Measurements from ENCODE around the gene MDM1. TPM values are rescaled to one million over a fixed set of nuclear protein-coding genes. Genes with fewer than 3 reads are reported as not detected.
A peak's percentile ranks its signal among the peaks of the same experiment; 100 is the strongest.

Gene MDM1
- total RNA-seq, 1 experiment from 2014 or later: 10.6 TPM

- peaks cover 0 to 11% (median 5%) of the 10 kb centered on the region in 3 experiments; a peak in 4 of 7 replicates for H3K36me3 Mint-ChIP-seq (ENCODE audit: insufficient read depth in 1 of 3, low read depth in 3 of 3)
- Histone ChIP-seq H3K56ac (ENCODE audit: insufficient read length, low read depth, low read length) (no peak overlapping the region), H3K14ac (ENCODE audit: insufficient read depth, low read length) (no peak overlapping the region), H3K9ac (ENCODE audit: extremely low read depth, insufficient read length, low read length) (no peak overlapping the region), H3K18ac (ENCODE audit: insufficient read length, low read depth, low read length) (no peak overlapping the region), H3K9me3 (ENCODE audit: control insufficient read depth, low read depth, low read length) (no peaks in the 10 kb centered on the region), H3K23me2 (ENCODE audit: insufficient read length, low read depth, low read length, poor library complexity, severe bottlenecking) (peaks cover 6% of the 10 kb centered on the region), H3K27me3 (ENCODE audit: insufficient read depth, low read length) (no peaks in the 10 kb centered on the region), H4K91ac (ENCODE audit: insufficient read length, low read depth, low read length) (no peak overlapping the region), H3K4me1 (ENCODE audit: insufficient read depth, low read length) (no peaks in the 10 kb centered on the region), H2BK12ac (ENCODE audit: insufficient read length, low read depth, low read length) (no peak overlapping the region), H3K23ac (ENCODE audit: insufficient read length, low read depth, low read length) (no peak overlapping the region), H4K20me1 (ENCODE audit: control insufficient read depth, insufficient read depth, insufficient read length) (no peaks in the 10 kb centered on the region), H3K4ac (ENCODE audit: low read depth, low read length) (no peak overlapping the region), H3K27ac (ENCODE audit: insufficient read length, low read depth, low read length) (no peak overlapping the region), H3K79me1 (ENCODE audit: insufficient read depth, low read depth, low read length, poor library complexity, severe bottlenecking) (no peaks in the 10 kb centered on the region), H2BK15ac (ENCODE audit: low read depth, low read length) (no peak overlapping the region), H2BK20ac (ENCODE audit: low read depth, low read length, poor library complexity, severe bottlenecking) (no peak overlapping the region), H2BK5ac (ENCODE audit: insufficient read length, low read length) (no peak overlapping the region), H2AK5ac (ENCODE audit: insufficient read length, low read length) (no peak overlapping the region), H3K4me2 (ENCODE audit: insufficient read depth, insufficient read length, low read length) (no peak overlapping the region), H4K5ac (ENCODE audit: insufficient read length, low read depth, low read length) (no peak overlapping the region), H3T11ph (ENCODE audit: low read length) (no peak overlapping the region), H2AFZ (ENCODE audit: low read length) (no peak overlapping the region), H4K8ac (replicated peaks; ENCODE audit: insufficient read length, low read depth, low read length) (no peak overlapping the region), H3K79me2 (ENCODE audit: insufficient read depth, low read length) (no peaks in the 10 kb centered on the region), H2BK120ac (ENCODE audit: low read depth, low read length, poor library complexity, severe bottlenecking) (no peak overlapping the region)
- H3K4me1 Mint-ChIP-seq: peaks cover 28% of the 10 kb centered on the region in 2 experiments
- H3K27me3 Mint-ChIP-seq (ENCODE audit: low read depth): no peaks in the 10 kb centered on the region; the same call in 1 of the 2 replicates
- H3K4me3 Mint-ChIP-seq: no peak overlapping the region
- H3K27ac Mint-ChIP-seq: 0 out of 7 replicates have a peak overlapping the region, but pooled peaks of 1 of the 3 experiments have one; percentile 36
- WGBS (ENCODE audit: extremely low coverage, insufficient read length, low lambda C conversion rate): no CpG with 5 or more reads among the region's 3 CpGs
- no peak for TF ChIP-seq CTCF (conservative IDR thresholded peaks at IDR 0.05)
- DNase-seq: no peak
- H3K9me3 Mint-ChIP-seq: no peaks in the 10 kb centered on the region; a peak in 1 of 5 replicates
Measured at GRCh38 chr12:68327896-68328295, 4.3 kb downstream of the MDM1 start.

All from H9 (cell line).